Astrocyte (in vitro differentiated cells and primary cell): ENCODE measurements around the gene PTCH1.

Source experiments
- EZH2 ChIP-seq: IDR thresholded peaks from 2 replicates; pipeline ENCODE4 v1.6.1; 2012; ENCODE audit warnings: mild to moderate bottlenecking, low read length, inconsistent platforms; ENCODE audit not compliant: insufficient read depth
- TF ChIP-seq, protein P1 (sequence below): IDR thresholded peaks from 2 replicates; pipeline ENCODE4 v1.5.1; 2011; ENCODE audit warnings: low read depth, mild to moderate bottlenecking, inconsistent platforms, low read length, moderate library complexity; ENCODE audit not compliant: insufficient read depth

DNA sequence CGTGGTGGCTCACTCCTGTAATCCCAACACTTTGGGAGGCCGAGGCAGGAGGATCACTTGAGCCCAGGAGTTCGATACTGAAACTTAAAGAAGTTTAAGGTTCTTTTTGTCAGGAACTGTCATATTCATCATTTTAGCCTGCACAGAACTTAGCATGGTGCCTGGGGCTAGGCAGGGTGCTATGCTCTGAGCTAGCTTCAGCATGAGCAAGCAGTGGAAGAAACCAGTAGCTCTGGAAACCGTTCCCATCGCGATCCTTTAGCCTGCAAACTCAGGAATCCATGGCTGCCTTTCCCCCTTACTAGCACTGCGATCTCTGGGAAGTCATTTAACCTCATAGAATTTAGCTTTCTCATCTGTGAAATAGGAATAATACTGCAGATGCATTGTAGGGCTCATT is 80.4 kb downstream of the PTCH1 start:
- TF ChIP-seq, protein P1, sequence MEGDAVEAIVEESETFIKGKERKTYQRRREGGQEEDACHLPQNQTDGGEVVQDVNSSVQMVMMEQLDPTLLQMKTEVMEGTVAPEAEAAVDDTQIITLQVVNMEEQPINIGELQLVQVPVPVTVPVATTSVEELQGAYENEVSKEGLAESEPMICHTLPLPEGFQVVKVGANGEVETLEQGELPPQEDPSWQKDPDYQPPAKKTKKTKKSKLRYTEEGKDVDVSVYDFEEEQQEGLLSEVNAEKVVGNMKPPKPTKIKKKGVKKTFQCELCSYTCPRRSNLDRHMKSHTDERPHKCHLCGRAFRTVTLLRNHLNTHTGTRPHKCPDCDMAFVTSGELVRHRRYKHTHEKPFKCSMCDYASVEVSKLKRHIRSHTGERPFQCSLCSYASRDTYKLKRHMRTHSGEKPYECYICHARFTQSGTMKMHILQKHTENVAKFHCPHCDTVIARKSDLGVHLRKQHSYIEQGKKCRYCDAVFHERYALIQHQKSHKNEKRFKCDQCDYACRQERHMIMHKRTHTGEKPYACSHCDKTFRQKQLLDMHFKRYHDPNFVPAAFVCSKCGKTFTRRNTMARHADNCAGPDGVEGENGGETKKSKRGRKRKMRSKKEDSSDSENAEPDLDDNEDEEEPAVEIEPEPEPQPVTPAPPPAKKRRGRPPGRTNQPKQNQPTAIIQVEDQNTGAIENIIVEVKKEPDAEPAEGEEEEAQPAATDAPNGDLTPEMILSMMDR = no peak
- TF ChIP-seq EZH2 = no peak
